Colon (tissue), 2 donors: ENCODE results near the gene CDKN1B.
"Not testable (repeated sequence)": the region's sequence is repeated elsewhere in the genome, so short reads cannot be mapped to it uniquely, and the experiment has no call there.

Source experiments
- FAIRE-seq: peaks from 2 replicates; lab custom pipeline; 2012; peaks lifted over from hg19 to GRCh38; lab: Jason Lieb, UNC
- donor health status: control.
- donor health status: control.

CDKN1B gene

DNA sequence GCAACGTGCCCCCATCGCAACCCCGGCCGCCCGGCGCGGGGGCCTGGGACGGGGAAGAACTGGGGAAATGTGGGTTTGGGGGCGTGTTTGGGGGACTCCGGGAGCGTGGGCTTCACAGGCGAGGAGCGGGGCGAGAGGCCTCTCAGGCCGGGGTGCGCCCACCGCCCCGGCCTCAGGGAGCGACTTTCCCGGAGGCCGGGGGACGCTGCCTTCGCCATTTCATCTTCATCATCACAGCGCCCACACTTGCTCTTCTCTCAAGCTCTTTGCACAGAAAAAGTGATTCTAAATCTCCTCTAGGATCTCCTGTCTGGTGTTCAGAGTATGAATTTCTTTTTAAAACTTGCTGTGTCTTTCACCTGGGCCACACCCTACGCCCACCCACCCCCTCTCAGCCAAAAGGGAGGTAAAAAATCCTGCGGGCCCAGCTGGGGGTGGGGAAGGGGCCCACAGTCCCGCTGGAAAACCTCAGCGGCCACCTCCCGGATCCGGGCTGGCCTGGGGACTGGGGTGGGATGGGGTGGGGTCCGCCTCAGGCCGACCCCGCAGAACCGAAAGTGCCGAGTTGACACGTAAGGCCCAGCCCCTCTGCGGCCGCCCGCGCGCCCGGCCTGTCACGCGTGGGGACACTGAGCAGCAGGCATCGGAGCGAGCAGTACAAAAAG is 7.4 kb downstream of the CDKN1B start:
- FAIRE-seq: no peak

GRCh38 chr12:12725086-12725955 is 8.2 kb downstream of the CDKN1B start:
- FAIRE-seq: no peak

DNA sequence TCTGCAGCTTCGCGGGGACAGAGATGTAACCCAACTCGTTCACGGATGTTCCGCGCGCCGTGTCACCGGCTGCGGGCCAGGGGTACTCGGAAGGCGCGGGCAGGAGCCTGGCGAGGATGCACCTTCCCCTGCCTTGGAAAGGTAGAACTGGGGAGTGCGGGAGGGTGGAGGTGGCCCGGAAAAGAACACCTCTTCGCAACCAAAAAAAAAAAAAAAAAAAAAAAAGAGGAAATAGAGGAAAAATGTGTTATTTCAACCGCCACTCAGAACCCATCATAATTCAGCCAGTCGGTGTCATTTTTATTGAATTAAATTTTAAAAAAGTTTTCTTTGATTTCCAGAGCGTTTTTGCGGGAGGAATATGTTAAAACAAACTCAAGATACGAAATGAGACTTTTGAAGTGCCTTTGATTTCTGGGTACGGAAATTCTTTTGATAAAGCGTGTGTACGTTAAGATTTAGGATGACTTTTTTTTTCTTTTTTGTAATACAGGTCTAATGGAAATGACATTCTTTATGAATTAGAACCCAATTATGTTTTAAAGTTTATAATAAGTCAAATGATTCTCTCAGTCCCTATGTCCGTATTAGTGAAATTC is 8.9 kb downstream of the CDKN1B start:
- no peak for FAIRE-seq

GRCh38 chr12:12726555-12727093 is 9.5 kb downstream of the CDKN1B start:
- FAIRE-seq: no peak

DNA sequence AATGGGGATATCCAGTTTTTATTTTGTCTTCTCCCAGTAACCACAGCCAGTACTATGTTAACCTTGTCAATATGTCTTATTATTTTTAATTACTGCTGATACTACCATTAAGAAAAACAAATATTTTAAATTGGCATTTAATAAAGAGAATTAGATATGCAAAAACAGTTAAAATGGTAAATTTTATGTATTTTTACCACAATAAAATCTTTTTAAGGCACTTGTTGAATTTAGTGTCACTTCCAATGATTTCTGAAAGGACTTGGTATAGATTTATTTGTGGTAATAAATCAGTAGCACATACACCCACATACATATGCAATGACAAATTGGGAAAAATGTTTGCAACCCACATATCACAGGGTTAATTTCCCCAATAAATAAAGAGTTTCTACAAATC is 14.0 kb downstream of the CDKN1B start:
- no peak for FAIRE-seq

DNA sequence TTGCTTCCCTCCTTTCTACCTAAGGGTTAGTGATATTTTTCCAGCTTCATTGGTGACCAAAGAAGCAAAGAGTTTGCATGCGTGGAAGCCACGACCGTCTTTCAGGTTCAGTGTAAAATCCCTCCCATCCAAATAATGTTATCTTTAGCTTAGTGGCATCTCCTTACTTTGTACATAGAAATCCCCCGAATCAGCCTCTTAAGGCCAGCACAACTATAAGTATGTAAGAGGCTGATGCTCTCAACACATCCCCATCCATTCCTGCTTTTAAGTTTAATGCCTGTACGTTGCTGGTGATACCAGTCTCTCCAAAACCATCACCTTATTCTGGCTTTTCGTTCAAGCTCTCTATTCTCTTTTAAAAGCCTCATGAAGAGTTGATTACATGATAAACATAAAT is 14.6 kb downstream of the CDKN1B start:
- FAIRE-seq: no peak

DNA sequence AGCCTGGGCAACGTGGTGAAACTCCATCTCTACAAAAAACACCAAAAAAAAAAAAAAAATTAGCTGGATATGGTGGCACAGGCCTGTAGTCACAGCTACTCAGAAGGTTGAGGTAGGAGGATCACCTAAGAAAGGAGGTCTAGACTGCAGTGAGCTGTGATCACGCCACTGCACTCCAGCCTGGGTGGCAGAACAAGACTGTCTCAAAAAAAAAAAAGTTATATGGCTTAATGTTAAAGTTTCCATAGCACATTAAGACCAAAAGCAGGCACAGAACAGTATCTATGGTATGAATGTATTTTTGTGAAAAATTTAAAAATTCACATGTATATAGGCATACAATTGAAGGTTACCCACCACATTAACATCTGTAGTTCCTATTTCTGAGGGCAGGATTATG is 15.9 kb downstream of the CDKN1B start:
- FAIRE-seq: no peak

GRCh38 chr12:12734054-12734453 is 16.9 kb downstream of the CDKN1B start:
- no peak for FAIRE-seq

GRCh38 chr12:12734561-12735071 is 17.4 kb downstream of the CDKN1B start:
- no peak for FAIRE-seq

DNA sequence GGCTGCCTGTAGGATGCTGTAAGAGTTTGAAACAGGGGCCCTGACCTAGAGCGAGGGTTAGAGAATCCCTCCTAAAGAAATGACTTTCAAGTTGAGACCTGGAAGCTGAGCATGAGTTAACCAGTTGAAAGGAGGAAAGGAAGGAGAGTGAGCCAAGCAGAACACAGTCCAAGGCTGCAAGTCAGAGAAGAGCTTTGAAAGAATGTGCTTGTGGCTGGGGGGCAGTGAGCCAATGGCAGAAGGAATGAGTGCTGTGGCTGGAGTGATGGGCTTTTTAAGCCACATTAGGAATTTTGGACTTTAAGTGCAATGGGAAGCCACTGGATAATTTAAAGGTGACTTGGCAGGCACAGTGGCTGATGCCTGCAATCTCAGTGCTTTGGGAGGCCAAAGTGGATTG is 18.1 kb downstream of the CDKN1B start:
- FAIRE-seq: no peak

DNA sequence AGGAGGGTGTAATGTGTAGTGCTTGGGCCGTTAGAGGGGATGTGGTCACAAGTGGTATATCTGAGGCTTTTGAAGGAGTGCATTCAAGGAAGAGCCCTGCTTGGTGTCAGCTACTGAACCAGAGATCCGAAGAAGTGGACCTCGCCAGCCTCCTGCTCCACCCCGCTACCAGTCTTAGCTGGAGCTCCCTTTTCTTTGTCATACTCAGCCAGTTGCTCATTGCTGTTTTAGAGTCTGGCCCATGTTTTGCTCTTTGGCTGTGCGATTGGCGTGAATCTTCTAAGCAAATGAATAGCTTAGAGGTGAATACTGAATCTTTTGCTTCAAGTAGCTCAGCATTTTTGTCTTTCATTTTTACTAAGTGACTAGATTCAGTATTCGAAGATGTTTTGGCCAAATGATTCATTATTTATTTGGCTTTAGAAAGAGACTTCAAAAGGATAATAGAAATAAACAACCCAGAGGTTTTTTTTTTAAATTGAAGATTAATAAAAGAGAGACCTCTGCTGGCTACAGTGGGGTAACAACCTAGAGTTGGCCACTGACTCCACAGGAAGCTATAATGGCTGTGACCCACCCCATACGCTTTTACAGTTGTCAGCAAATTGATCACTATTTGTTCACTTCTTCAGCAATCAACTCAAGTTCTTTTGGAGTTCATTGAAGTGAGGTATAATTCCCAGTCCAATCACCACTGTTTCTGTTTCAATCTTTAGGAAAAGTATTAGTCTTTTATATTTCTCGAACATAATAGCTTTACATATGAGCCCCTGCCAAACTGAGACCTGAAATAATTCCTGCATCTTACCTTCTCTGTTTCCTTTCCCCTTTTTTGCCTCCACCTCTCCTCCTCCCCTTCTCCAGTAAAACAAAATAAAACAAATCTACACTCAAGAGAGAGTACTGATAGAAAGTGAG is 19.9 kb downstream of the CDKN1B start:
- peak; percentile 71 for FAIRE-seq

DNA sequence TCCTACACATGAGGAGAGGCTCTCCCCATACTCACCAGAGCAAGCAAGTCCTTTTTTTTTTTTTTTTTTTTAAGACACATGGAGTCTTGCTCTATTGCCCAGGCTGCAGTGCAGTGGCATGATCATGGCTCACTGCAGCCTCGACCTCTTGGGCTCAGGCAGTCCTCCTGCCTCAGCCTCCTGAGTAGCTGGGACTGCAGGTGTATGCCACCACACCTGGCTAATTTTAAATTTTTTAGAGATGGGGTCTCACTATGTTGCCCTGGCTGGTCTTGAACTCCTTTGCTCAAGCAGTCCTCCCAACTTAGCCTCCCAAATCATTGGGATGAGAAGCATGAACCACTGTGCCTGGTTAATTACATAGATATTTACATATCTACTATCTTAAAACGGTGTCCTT is 21.0 kb downstream of the CDKN1B start:
- FAIRE-seq: not testable (repeated sequence)

DNA sequence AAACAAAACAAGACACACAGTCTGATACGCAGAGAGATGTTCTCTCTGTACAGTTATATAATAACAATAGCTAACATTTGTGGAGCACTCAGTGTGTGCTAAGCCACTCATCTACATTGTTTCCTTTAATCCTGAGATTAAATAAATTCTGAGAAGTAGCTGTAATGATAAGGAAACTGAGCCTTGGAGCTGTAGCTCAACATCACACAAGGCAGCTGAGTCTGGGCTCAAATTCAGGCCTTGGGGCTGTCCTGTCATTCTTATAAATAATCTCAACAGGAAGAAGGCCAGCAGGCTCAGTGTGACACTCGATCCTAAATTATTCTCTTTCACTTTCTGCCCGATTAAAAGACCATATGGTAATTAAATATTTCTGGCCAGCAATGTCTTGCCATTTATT is 24.5 kb downstream of the CDKN1B start:
- no peak for FAIRE-seq

DNA sequence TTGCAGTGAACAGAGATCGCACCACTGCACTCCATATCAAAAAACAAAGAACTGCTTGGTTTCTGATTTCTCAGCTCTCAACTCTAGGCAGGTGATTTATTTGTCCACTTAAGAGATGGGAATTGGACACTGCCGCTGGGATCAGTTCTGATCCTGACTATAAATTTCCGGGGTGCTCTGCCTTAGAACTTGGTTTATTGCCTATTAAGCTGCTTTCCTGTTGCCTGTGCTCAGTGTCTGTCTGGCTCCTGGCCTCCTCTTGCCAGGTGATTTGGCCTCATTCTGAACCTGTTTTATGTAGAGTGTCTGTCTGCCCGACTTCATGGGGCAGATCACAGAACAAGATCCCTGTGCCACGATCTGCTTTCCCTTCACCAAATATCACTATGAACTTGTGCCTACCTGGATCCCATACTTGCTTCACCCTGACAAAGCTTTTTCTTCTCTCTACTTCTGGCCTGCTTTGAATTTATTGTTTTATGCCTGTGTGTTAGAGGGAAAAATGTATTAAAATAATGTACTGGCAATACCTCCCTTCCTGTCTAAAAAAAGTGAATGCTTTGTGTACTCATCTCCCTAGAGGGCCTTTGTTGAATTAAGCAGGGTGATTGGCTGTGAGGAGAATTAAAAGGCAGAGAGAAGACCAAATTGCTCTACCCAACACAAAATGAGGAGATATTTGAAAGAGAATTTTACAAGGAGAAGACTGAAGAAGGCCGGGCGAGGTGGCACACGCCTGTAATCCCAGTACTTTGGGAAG is 27.6 kb downstream of the CDKN1B start:
- no peak for FAIRE-seq

- FAIRE-seq: no peak
Observed at GRCh38 chr12:12745576-12746211, 28.5 kb downstream of the CDKN1B start.

DNA sequence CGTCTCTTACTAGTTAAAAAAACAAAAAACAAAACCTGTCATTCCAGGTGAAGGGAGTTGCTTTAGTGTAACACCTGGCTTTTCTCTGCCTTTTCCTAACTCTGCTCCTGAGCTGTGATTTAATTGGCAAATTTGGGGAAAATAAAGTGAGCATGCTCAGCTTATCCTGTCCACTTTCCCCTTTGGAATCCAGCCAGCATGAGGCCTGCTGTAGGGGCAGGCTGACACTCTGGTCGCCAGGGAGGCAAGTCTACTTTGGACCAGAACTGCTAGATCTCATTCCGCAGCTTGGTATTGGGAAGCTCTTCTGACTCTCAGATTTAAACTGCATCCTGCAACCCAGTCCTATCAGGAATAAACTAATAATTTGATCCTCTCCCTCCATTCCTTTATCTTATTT is 30.1 kb downstream of the CDKN1B start:
- no peak for FAIRE-seq

DNA sequence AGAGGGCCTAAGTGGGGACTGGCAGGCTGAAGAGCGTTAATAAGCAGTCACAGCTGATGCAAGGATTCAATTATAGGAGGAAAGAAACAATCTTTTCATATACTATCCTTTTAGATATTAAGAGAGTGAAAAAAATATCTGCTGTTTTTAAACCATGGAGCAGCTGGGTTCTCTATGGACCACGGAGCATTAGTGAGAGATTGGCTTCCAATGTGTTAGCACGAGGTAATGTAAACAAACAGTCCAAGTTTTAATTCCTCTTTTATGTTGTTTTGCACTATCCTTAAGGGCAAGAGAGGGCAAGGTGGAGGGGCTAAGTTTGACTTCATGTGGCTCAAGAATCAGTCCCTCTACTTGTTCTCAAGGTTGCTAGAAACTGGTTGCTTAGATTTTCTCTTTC is 30.9 kb downstream of the CDKN1B start:
- no peak for FAIRE-seq

DNA sequence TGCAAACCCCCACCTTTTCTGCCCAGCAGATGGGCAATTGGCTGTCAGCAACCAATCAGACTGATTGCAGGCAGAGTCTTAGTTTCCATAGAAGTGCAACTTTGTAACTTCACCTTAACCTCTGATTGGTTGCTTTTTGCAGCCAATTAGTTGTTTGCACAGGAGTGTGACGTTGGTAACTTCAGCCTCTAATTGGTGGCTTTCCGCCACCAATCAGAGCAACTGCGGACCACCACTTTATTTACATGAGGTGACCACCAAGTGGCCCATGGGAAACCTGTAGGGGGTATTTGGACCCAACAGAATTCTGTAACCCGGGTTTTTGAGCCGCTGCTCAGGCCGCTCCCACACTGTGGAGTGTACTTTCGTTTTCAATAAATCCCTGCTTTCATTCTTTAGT is 32.3 kb downstream of the CDKN1B start:
- no peak for FAIRE-seq

GRCh38 chr12:12755923-12756322 is 38.8 kb downstream of the CDKN1B start:
- FAIRE-seq: no peak

GRCh38 chr12:12757121-12757520 is 40.0 kb downstream of the CDKN1B start:
- FAIRE-seq: no peak
